GM12875 (cell line): ENCODE data around the gene TMSB4X.
"Not testable (repeated sequence)": the region's sequence is repeated elsewhere in the genome, so short reads cannot be mapped to it uniquely, and the experiment has no call there.

Source experiments
- H3K4me3 ChIP-seq: one replicate; pipeline ENCODE4 v1.5.1; 2011; ENCODE audit warnings: low read depth, low read length, control low read depth
- TF ChIP-seq, protein P1 (sequence below): IDR thresholded peaks from 2 replicates; pipeline ENCODE4 v1.5.1; 2011; ENCODE audit warnings: low read depth, mild to moderate bottlenecking, control low read depth, inconsistent platforms, low read length, moderate library complexity, borderline replicate concordance; ENCODE audit not compliant: insufficient read depth

Gene TMSB4X

DNA sequence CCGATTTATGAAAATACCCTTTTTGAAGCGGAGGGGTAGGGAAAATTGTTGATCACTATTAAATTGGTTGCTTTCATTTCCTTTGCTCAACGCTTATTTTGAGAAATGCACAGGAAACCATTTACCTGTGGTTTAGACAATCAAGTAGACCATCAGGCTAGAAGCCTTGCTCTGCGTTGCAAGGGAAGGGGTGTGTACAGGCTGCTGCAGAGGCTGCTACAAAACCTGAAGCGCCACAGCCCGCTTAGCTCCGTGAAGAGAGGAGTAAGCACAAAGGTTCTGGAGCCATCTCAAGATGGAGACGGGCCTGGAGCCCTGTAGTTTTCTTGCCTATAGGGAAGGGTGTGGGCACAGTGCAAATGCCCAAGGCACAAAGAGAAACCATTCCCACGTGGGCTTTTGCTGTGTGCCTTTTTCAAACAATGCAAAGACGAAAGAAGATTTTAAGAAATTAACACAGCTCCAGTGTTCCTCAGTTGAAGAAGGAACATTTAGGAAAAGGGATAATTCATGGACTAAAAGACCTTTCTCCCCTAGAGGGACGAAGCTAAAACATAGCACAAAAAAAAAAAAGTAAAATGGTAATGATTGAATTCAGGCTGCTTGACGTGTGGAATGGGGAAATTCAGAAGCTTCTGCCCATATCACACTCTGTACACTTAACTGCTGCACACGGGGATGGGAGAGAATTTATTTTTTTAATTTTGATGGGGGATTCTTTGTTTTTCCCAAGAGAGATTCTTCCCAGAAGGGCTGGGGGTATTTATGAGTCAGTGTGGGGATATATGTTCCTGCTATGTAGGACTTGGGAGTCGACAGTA lies 3.5 kb downstream of the TMSB4X start:
- H3K4me3 ChIP-seq = peak overlapping the region; percentile 83
- TF ChIP-seq, protein P1, sequence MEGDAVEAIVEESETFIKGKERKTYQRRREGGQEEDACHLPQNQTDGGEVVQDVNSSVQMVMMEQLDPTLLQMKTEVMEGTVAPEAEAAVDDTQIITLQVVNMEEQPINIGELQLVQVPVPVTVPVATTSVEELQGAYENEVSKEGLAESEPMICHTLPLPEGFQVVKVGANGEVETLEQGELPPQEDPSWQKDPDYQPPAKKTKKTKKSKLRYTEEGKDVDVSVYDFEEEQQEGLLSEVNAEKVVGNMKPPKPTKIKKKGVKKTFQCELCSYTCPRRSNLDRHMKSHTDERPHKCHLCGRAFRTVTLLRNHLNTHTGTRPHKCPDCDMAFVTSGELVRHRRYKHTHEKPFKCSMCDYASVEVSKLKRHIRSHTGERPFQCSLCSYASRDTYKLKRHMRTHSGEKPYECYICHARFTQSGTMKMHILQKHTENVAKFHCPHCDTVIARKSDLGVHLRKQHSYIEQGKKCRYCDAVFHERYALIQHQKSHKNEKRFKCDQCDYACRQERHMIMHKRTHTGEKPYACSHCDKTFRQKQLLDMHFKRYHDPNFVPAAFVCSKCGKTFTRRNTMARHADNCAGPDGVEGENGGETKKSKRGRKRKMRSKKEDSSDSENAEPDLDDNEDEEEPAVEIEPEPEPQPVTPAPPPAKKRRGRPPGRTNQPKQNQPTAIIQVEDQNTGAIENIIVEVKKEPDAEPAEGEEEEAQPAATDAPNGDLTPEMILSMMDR = no peak

DNA sequence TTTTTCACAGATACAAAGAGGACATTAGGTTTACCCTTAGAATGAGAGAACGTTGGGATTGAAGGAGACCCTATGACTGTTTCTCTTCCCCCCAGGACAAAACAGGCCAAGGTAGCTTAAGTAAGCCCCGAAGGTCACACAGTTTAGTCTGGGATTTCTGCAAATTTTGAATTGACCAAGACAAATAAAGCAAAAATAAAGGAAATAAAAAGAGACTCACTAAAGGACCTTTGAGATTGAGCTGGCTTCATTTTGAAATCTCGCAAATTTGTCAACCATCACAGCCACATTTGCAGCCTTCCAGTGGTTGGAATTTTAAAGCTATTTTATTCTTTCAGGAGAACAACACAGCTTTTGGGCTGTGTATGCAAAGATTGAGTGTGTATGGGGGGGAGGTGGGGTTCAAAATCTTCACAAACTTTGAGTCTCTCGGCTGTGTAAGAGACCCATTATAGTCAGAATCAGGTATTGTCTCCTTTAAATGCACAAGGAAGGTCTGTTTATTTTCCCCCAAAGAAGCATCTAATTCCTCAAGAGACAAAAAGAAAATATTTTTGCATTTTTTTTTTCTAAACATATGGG lies 4.2 kb downstream of the TMSB4X start:
- TF ChIP-seq, protein P1 = no peak
- H3K4me3 ChIP-seq = peak overlapping the region; percentile 10

DNA sequence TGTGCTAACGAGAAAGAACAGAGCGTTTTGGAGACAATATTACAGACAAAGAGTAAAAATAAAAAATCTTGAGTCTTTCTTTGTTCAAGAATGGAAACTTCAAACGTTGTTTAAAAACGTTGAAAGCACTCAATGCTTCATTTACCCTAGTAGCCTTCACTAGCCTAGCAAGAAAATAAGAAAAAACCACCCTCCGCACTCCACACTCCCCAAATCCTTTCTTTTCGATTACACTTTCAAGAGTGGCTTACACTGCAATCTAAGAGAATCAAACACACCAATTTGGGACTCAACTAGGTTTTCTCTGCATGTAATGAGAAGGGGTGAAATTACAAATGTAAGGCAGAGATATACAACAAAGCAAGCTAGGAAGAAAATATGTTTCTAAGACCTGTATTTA lies 4.7 kb downstream of the TMSB4X start:
- H3K4me3 ChIP-seq = no peak overlapping the region
- TF ChIP-seq, protein P1 = no peak

DNA sequence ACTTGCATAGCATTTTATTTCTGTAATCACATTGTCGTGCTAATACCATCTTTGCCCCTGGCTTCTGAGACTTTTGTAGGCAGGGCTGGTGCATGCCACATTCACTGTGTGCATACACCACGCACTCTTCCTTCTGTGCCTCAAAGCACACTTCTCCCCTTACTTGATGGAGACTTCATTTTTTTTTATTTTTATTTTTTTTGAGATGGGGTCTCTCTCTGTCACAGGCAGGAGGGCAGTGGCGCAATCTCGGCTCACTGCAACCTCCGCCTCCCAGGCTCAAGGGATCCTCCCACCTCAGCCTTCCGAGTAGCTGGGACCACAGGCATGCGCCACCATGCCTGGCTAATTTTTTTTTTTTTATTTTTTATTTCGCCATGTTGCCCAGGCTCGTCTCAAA lies 5.1 kb downstream of the TMSB4X start:
- H3K4me3 ChIP-seq = not testable (repeated sequence)

DNA sequence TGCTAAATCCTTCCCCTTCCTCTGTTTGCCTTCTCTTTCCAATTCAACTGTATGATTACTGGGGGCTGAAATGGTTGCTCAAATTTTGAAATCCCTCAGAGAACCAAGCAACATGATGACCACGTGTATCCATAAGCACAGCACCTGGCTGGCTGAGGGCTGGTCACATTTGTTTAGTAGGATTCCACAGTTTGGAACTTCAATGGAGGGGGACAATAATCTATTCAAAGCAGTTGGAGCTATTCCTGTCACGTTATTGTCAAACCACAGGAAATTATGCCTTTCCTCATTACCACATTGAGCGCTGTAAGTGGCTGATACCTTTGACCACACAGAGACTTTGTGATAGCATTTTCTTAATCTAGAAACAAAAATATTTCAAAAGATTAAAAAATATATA lies 7.0 kb downstream of the TMSB4X start:
- TF ChIP-seq, protein P1 = no peak
- no peak overlapping the region for H3K4me3 ChIP-seq

DNA sequence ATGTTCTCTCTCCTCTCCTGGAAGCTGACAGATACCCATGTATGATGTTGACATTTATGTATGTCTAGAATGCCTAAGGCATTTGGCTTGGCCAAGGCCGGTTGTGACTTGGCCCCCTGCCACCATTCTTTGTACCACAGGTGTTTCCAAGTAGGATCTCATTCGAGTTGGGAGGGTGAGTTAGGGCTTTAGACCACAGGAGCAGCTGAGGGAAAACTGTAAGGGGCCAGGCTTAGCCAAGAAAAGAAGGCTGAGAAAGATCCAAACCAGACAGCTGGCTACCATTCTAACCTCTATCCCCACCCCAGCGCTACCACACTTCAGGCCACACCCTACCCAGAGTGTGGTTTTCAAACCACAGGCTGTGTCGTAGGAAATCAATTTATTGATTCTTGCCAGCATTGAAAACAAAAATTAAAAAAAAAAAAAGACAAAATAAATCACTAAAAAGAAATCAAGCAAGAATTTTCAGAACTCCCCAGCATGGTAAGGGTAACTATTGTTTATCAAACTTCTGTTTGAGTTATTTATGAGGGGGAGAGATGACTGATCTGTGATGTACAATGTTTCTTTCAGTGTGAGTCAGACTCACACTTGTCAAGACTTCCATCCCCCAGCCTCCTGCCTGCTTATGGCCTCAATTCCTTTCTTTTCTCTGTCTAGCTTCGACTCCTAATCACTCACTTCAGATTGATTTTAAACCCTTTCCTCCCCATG lies 9.9 kb downstream of the TMSB4X start:
- TF ChIP-seq, protein P1 = no peak
- H3K4me3 ChIP-seq = no peak overlapping the region

DNA sequence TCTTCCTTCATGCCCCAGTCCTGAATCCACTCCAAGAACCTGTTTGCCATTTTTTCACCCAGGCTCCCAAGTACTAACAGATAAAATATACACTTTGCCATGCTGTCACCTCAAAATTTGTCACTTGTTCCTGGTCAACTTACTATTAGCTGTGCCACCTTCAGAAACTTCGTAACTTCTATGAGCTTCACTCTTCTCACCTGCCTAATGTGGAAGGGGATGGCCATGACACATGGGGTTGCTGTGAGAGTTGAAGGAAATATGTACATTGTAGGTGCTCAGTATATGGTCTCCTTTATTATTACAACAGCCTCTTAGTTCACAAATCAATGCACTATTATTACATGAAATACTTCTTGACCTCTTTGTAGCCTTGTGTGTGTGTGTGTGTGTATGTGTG lies 10.4 kb downstream of the TMSB4X start:
- TF ChIP-seq, protein P1 = no peak
- no peak overlapping the region for H3K4me3 ChIP-seq
